GM19463 (cell line): ENCODE results near the gene INTS15.
"Not testable (repeated sequence)": the region's sequence is repeated elsewhere in the genome, so short reads cannot be mapped to it uniquely, and the experiment has no call there.

Source experiments
- ATAC-seq: cut with Tn5 transposase; IDR thresholded peaks from one replicate; pipeline ENCODE4 v1.9.1; 2021; ENCODE audit warnings: mild to moderate bottlenecking, moderate library complexity; ENCODE audit not compliant: unreplicated experiment

Gene INTS15

DNA sequence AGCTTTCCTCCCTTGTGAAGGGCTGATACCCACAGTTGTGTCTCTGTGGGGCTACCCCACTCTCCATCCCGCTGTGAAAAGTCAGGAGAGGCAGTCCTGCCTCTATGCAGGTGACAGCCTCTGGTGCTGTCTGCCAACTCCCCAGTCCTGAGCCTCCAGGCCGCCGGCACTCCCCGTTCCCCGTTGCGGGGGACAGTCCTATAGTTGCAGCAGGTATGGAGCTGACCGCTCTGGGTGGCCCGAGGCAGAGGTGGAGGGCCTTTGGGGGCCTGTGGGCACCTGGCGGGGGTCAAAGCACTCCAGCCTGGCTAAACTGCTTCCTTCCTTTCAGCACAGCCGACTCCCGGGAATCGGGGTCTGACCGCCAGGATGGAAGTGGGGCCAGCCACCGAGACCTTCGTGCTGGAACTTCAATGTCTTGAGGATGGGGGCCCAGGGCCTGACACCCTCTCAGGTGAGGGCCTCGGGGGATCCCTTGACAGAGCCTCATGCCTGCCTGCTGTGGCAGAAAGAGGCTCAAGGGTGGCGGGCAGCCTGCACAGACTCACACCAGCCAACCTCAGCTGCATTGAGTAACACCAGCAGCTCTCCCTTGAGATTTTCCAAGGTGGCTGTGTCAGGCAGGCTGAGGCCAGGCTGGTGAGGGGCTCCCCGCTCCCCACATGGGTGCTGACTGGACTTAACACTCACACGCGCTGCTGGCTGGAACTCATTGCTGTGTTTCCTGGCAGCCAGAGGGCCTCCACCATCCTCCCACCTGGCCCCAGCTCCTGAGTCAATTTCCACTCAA, 27.2 kb downstream of the INTS15 start:
- no peak for ATAC-seq

- ATAC-seq, result no peak
Measured at GRCh38 chr7:6618621-6619020, 28.8 kb downstream of the INTS15 start.

- no peak for ATAC-seq
Measured at GRCh38 chr7:6619961-6620360, 30.1 kb downstream of the INTS15 start.

GRCh38 chr7:6621195-6622133, 31.6 kb downstream of the INTS15 start:
- ATAC-seq, result no peak

DNA sequence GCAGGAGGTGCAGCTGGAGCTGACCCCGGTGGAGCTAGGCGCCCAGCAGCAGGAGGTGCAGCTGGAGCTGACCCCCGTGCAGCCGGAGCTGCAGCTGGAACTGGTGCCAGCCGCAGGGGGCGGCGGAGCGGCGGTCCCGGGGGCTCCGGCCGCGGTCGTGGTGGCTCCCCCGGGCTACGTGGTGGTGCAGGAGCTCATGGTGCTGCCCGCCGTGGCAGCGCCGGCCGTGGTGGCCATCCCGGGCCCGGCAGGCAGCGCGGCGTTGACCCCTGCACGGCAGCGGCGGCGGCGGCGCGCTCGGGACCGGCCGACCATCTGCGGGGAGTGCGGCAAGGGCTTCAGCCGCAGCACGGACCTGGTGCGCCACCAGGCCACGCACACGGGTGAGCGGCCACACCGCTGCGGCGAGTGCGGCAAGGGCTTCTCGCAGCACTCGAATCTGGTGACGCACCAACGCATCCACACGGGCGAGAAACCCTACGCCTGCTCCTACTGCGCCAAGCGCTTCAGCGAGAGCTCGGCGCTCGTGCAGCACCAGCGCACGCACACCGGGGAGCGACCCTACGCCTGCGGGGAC, 32.4 kb downstream of the INTS15 start:
- ATAC-seq, result no peak

DNA sequence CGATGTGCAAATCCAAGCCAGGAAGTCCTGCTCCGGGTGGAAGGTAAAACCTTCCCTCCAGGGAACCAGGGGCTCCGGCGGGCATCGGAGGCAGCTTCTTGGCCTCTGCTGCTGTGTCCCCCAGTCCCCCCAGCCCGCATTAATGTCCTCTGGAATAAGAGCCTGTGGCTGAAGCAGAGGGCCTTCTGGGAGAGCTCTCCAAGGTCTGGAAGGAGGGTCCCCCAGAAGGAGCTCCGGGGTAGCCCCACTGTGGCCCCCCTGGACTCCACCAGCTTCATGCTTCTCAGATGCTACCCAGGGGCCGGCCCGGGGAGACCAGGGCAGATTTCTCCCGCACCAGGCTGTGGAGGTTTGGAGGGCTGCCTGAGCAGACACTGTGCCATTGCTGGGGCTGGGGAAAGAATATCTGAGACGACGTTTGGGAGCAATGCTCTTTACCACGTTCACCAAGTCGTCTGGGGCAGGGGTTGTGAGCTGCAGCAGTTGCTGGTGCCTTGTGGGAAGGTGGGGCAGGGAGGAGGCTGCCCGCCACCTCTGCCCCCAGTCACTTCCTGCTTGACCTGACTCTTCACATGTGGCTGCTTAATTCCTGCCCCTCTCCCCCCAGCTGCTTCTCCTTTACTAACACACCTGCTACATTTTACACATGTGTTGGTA, 33.9 kb downstream of the INTS15 start:
- ATAC-seq, result no peak

DNA sequence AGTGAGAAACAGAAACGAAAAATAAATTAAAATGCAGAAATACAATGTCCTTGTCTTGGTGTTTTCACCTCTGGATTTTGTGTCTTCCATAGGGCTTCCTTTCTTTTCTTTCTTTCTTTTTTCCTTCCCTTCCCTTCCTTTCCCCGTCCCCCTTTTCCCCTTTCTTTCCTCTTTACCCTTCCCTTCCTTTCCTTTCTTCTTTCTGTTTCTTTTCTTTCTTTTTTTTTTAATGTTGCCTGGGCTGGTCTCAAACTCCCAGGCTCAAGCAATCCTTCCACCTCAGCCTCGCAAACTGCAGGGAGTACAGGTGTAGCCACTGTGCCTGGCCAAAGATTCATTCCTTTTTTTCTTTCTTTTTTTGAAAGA, 34.4 kb downstream of the INTS15 start:
- ATAC-seq, result no peak

DNA sequence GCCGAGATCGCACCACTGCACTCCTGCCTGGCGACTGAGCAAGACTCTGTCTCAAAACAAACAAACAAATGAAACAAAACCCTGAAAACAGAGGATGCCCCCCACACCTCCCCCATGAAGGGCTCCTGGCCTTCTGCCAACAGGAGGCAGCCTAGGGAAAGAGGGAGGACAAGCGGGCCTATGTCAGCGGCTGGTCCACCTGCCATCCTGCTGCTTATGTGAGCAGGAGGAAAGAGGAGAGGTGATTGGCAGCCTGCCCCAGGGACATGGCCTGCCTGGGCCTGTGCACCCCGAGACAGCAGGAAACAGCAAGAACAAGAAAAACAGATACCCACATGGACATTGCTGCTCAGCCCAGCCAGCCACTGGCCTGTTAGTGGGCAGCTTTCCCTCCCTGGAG, 38.2 kb downstream of the INTS15 start:
- no peak for ATAC-seq

DNA sequence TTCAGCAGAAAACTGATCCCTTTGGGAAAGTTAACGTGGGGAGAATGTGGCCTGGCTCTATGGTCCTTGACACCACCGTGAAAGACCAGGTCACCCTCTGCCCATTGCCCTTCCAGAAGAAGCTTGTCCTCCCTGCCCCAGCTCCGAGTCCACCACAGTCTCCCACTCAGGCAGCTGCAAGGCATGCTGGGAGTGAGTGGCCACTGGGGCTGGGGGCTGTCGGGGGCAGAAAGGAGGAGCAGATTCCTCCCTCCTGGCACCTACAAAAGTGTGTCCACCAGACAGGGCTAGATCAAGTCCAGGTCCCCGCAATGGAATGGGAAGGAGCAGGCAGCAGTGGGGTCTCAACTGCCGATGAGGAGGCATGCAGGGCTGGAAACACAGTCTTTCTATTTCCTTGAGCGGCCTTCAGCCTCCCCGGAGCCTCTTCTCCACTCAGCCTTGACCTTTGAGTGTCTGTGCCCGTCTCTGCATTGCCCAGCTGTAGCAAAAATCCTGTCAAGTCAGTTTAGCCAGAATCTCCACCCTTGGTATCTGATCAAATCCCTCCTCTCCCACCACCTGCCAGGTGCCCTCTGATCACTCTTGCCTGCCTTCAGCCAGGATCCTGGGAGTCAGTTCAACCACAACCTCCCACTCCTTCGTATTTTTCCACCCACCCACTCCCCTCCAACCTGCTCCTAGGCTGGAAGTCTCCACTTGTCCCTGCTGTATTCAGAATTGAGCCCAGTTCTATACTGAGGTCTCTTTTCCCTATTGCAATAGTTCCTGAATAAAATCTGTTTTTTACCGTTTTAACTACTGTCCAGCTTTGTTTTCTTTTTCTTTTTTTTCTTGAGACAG, 40.4 kb downstream of the INTS15 start:
- ATAC-seq, result no peak

DNA sequence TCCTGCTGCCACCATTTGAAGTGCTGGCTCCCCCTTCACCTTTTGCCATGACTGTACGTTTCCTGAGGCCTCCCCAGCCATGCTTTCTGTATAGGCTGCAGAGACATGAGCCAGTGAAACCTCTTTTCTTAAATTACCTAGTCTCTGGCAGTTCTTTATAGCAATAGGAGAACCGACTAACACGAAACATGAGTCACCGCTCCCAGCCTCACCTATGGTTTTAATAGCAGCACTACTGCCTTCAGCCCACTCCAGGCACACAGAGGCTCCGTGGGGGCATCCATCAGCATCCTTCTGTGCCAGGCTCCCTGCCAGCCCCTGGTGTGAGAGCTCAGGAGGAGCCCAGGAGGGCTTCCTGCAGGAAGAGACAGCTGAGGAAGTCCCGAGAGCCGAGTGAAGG, 41.8 kb downstream of the INTS15 start:
- no peak for ATAC-seq

DNA sequence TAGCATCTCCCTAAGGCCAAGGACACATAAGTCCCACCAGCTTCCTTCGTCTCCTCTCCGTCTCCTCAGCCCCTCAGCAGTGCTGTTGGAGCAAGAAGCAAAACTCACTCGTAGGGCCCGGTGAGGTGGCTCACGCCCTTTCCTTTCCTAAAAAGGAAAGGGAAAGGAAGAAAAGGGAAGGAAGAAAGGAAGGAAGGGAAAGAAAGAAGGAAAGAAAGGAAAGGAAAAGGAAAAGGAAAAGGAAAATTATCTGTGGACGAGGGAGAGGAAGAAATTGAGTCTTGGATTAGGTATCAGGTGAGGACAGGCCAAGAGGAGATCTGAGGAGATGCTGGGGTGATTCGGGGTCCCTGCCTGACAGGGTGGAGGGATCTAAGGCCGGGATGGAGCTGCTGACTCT, 44.2 kb downstream of the INTS15 start:
- ATAC-seq, result no peak

DNA sequence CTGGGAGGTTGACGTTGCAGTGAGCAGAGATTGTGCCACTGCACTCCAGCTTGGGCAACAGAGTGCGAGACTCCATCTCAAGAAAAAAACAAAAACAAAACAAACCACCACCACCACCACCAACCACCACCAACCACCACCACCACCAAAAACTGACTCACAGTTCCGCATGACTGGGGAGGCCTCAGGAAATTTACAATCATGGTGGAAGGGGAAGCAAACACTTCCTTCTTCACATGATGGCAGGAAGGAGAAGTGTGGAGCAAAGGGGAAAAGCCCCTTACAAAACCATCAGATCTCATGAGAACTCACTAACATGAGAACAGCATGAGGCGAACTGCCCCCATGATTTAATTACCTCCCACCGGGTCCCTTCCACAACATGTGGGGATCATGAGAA, 45.1 kb downstream of the INTS15 start:
- not testable (repeated sequence) for ATAC-seq

DNA sequence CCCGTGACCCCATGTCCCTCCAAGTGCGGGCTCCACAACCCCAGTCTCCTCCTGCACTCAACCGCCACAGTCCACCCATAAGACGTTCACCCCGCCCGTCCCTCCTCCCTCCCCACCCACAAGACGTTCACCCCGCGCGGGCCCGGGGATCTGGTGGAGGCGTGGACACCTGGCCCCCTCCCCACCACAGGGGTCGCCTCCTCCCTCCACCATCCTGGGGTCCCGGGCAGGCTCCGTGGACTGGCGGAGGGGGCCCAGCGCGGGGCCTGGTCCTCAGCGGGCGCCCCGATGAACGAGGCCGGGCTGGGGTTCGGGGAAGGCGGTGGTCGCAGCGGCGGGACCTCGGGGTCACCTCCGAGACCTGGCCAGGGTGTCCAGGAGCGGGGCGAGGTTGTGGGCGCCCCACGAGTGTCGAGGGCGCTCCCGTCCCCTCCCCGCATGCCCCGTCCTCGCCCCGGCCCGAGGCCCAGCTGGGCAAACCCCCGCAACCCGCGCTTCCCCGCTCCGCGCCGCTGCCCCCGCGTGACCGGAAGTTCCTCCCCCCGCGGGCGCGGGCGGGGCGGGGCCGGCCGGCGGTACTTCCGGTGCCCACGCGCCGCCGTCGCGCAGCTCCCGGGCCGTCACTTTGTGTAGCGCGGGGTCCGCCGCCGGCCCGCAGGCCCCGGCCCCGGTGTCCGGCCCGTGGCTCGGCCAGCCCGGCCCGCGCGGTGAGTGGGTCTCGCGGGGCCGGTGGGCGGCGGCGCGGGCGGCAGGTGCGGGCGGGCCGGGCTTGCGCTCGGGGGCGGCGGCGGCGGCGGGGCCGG, 47.1 kb downstream of the INTS15 start, which contains the start of gene ZNF316:
Gene ZNF316 (plus strand): TSS at position 578 of the 803 bp plus-strand sequence. CDS start 5,092 bp downstream, outside the sequence.
- ATAC-seq, result peak; percentile 74

- ATAC-seq, result peak; percentile 78
Measured at GRCh38 chr7:6637544-6638229, 47.9 kb downstream of the INTS15 start.

- no peak for ATAC-seq
Measured at GRCh38 chr7:6639032-6639431, 49.2 kb downstream of the INTS15 start.

DNA sequence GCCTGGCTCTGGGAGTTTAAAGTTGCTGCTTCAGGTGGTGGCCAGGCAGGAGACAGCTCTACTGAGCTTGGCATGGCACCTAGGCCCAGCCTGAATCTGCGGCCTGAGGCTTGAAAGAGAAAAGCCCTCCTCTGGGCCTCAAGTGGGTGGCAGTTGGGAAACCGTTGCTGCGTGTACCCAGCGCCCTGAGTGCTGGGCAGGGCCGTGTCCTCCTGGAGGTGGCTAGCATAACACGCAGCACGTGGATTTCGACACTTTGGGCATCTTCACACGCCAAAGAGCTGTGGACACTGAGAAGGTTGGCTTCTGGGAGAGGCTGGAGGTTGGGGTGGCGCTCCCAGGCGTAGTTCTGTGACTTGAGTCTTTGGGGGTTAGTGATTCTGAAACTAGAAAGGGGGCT, 49.8 kb downstream of the INTS15 start:
- ATAC-seq, result no peak

GRCh38 chr7:6640246-6640721, 50.5 kb downstream of the INTS15 start:
- no peak for ATAC-seq

- no peak for ATAC-seq
Measured at GRCh38 chr7:6641305-6642035, 51.6 kb downstream of the INTS15 start.
